Astrocyte (in vitro differentiated cells and primary cell): ENCODE data around the gene PCBP3. TPM values are rescaled to one million over a fixed set of nuclear protein-coding genes. Genes with fewer than 3 reads are reported as not detected.
"Not testable (repeated sequence)": the region's sequence is repeated elsewhere in the genome, so short reads cannot be mapped to it uniquely, and the experiment has no call there.

Experiments used
- DNase-seq: peaks from one replicate; pipeline ENCODE4 v3.0.0-alpha.2; 2010; ENCODE audit warnings: low read depth
- FAIRE-seq: peaks from 2 replicates; lab custom pipeline; 2011; peaks lifted over from hg19 to GRCh38; lab: Jason Lieb, UNC
- H2AFZ ChIP-seq: 2 replicates; pipeline ENCODE4 v1.6.0; 2012; ENCODE audit warnings: low read depth, low read length, inconsistent platforms
- H3K27ac ChIP-seq: 2 replicates; pipeline ENCODE4 v1.5.1; 2011; ENCODE audit warnings: low read depth, low read length, inconsistent platforms
- H3K27me3 ChIP-seq: 2 replicates; pipeline ENCODE4 v1.6.0; 2011; ENCODE audit warnings: low read length, inconsistent platforms; ENCODE audit not compliant: insufficient read depth
- H3K36me3 ChIP-seq: 2 replicates; pipeline ENCODE4 v1.5.1; 2011; ENCODE audit warnings: low read length, inconsistent platforms; ENCODE audit not compliant: insufficient read depth
- H3K4me1 ChIP-seq: 2 replicates; pipeline ENCODE4 v1.5.1; 2011; ENCODE audit warnings: low read length, inconsistent platforms; ENCODE audit not compliant: insufficient read depth
- H3K4me2 ChIP-seq: 2 replicates; pipeline ENCODE4 v1.6.0; 2012; ENCODE audit warnings: low read length, inconsistent platforms
- H3K4me3 ChIP-seq: 2 replicates; pipeline ENCODE4 v1.5.1; 2011; ENCODE audit warnings: low read depth, mild to moderate bottlenecking, low read length, inconsistent platforms; ENCODE audit not compliant: insufficient read depth
- H3K79me2 ChIP-seq: 2 replicates; pipeline ENCODE4 v1.6.0; 2012; ENCODE audit warnings: mild to moderate bottlenecking, low read length, inconsistent platforms; ENCODE audit not compliant: insufficient read depth
- H3K9ac ChIP-seq: 2 replicates; pipeline ENCODE4 v1.6.0; 2012; ENCODE audit warnings: mild to moderate bottlenecking, low read length, inconsistent platforms
- H3K9me3 ChIP-seq: 2 replicates; pipeline ENCODE4 v1.5.1; 2012; ENCODE audit warnings: low read depth, mild to moderate bottlenecking, low read length, inconsistent platforms; ENCODE audit not compliant: insufficient read depth
- H4K20me1 ChIP-seq: 2 replicates; pipeline ENCODE4 v1.6.0; 2012; ENCODE audit warnings: low read length, inconsistent platforms; ENCODE audit not compliant: insufficient read depth
- H3K27ac Mint-ChIP-seq: one replicate; pipeline ENCODE4 v1.8.0; 2021; ENCODE audit warnings: mild to moderate bottlenecking, mixed read lengths; ENCODE audit not compliant: unreplicated experiment
- H3K27me3 Mint-ChIP-seq: one replicate; pipeline ENCODE4 v1.8.0; 2021; ENCODE audit warnings: low read depth, mixed read lengths; ENCODE audit not compliant: unreplicated experiment
- H3K36me3 Mint-ChIP-seq: one replicate; pipeline ENCODE4 v1.8.0; 2021; ENCODE audit warnings: low read depth, mixed read lengths; ENCODE audit not compliant: unreplicated experiment
- H3K4me1 Mint-ChIP-seq: one replicate; pipeline ENCODE4 v1.8.0; 2021; ENCODE audit warnings: low read depth, mixed read lengths; ENCODE audit not compliant: unreplicated experiment
- H3K4me3 Mint-ChIP-seq: one replicate; pipeline ENCODE4 v1.8.0; 2021; ENCODE audit warnings: mild to moderate bottlenecking, moderate library complexity, mixed read lengths; ENCODE audit not compliant: unreplicated experiment
- H3K9me3 Mint-ChIP-seq: one replicate; pipeline ENCODE4 v1.8.0; 2021; ENCODE audit warnings: mild to moderate bottlenecking, mixed read lengths; ENCODE audit not compliant: unreplicated experiment
- EZH2 ChIP-seq: IDR thresholded peaks from 2 replicates; pipeline ENCODE4 v1.6.1; 2012; ENCODE audit warnings: mild to moderate bottlenecking, low read length, inconsistent platforms; ENCODE audit not compliant: insufficient read depth
- total RNA-seq: library from RNA; stranded (reverse); gene quantifications from 2 replicates; pipeline ENCODE4 v1.2.1, GENCODE V29; 2021
- TF ChIP-seq, protein P1 (sequence below): IDR thresholded peaks from 2 replicates; pipeline ENCODE4 v1.5.1; 2011; ENCODE audit warnings: low read depth, mild to moderate bottlenecking, inconsistent platforms, low read length, moderate library complexity; ENCODE audit not compliant: insufficient read depth

Gene PCBP3
- total RNA-seq, 1 donor from 2014 or later: 1.8 TPM

DNA sequence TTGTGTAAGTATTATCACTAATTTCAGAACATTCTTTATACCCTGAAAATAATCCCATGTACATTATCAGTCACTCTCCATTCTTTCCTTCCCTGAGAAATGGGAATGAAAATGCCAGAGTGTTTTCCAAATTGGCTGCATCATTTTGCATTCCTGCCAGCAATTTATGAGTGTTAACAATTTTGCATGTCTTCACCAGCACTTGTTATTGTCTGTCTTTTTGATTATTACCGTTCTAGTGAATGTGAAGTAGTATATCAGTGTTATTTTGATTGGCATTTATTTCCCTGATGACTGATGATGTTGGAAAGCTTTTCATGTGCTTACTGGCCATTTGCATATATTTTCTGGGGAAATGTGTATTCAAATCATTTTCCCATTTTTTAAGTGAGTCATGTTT is 71.9 kb downstream of the PCBP3 start:
- no peak overlapping the region for H3K4me2 ChIP-seq
- H3K27ac ChIP-seq: no peak overlapping the region
- no peaks in the 10 kb centered on the region for H4K20me1 ChIP-seq
- no peak overlapping the region for H2AFZ ChIP-seq
- H3K36me3 ChIP-seq: no peaks in the 10 kb centered on the region
- DNase-seq (no peak), FAIRE-seq (no peak)
- no peaks in the 10 kb centered on the region for H3K27me3 ChIP-seq
- no peak overlapping the region for H3K4me3 ChIP-seq
- peaks cover 5% of the 10 kb centered on the region for H3K27me3 Mint-ChIP-seq
- no peak for TF ChIP-seq EZH2
- TF ChIP-seq, protein P1, sequence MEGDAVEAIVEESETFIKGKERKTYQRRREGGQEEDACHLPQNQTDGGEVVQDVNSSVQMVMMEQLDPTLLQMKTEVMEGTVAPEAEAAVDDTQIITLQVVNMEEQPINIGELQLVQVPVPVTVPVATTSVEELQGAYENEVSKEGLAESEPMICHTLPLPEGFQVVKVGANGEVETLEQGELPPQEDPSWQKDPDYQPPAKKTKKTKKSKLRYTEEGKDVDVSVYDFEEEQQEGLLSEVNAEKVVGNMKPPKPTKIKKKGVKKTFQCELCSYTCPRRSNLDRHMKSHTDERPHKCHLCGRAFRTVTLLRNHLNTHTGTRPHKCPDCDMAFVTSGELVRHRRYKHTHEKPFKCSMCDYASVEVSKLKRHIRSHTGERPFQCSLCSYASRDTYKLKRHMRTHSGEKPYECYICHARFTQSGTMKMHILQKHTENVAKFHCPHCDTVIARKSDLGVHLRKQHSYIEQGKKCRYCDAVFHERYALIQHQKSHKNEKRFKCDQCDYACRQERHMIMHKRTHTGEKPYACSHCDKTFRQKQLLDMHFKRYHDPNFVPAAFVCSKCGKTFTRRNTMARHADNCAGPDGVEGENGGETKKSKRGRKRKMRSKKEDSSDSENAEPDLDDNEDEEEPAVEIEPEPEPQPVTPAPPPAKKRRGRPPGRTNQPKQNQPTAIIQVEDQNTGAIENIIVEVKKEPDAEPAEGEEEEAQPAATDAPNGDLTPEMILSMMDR: no peak
- no peak overlapping the region for H3K9ac ChIP-seq
- H3K36me3 Mint-ChIP-seq: no peaks in the 10 kb centered on the region
- no peak overlapping the region for H3K27ac Mint-ChIP-seq
- no peaks in the 10 kb centered on the region for H3K4me1 Mint-ChIP-seq
- no peaks in the 10 kb centered on the region for H3K79me2 ChIP-seq
- no peak overlapping the region for H3K4me3 Mint-ChIP-seq
- H3K9me3 ChIP-seq: no peaks in the 10 kb centered on the region
- H3K9me3 Mint-ChIP-seq: peaks cover 5% of the 10 kb centered on the region
- H3K4me1 ChIP-seq: no peaks in the 10 kb centered on the region

DNA sequence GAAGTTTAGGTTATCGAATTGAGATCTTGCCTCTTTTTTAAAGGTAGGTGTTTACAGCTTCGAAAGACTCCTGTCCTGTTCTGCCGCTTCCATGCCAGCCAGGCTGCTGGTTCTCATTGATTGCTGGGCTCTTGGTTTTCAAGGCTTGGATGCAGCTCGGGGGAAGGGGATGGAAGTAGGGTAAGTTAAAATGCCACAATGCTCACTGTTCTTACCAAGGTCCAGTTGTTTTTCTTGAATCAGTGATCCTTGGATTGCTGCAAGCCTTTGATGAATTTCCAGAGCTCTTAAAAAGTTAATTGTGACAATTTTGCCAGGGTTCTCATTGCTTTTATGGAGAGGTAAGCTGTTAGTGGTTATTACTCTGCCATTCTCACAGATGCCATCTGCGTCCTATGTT is 74.9 kb downstream of the PCBP3 start:
- Histone ChIP-seq H3K9me3 (no peaks in the 10 kb centered on the region), H3K4me1 (peaks cover 4% of the 10 kb centered on the region), H3K27me3 (no peaks in the 10 kb centered on the region), H4K20me1 (no peaks in the 10 kb centered on the region), H3K27ac (no peak overlapping the region), H3K36me3 (no peaks in the 10 kb centered on the region), H3K4me2 (no peak overlapping the region), H3K9ac (no peak overlapping the region), H3K79me2 (no peaks in the 10 kb centered on the region), H3K4me3 (no peak overlapping the region), H2AFZ (no peak overlapping the region)
- no peaks in the 10 kb centered on the region for H3K36me3 Mint-ChIP-seq
- no peak overlapping the region for H3K27ac Mint-ChIP-seq
- H3K4me1 Mint-ChIP-seq: no peaks in the 10 kb centered on the region
- TF ChIP-seq, protein P1: no peak
- no peak for TF ChIP-seq EZH2
- H3K4me3 Mint-ChIP-seq: no peak overlapping the region
- no peak for FAIRE-seq
- H3K9me3 Mint-ChIP-seq: peaks cover 5% of the 10 kb centered on the region
- DNase-seq: no peak
- peaks cover 5% of the 10 kb centered on the region for H3K27me3 Mint-ChIP-seq

DNA sequence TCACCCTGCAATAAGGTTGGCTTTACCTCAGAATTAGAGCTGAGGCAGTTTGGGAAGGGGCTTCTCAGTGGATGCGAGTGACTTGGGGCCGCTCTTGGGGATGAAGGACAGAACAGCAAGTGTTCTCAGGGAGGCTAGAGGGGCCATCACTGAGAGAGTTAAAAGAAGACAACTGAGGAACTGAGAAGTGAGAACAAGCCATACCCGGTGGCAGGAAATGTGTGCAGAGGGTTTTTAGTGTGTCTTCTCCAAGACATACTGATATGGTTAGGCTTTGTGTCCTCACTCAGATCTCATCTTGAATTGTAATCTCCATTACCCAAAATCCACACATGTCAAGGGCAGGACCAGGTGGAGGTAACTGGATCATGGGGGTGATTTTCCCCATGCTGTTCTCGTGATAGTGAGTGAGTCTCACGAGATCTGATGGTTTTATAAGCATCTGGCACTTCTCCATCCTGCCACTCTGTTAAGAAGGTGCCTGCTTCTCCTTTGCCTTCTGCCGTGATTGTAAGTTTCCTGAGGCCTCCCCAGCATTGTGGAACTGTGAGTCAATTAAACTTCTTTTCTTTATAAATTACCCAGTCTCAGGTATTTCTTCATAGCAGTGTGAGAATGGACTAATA is 75.8 kb downstream of the PCBP3 start:
- no peak overlapping the region for H3K4me2 ChIP-seq
- no peaks in the 10 kb centered on the region for H3K36me3 ChIP-seq
- H2AFZ ChIP-seq: no peak overlapping the region
- no peak for FAIRE-seq
- no peak for TF ChIP-seq EZH2
- TF ChIP-seq, protein P1: no peak
- H3K27ac ChIP-seq: no peak overlapping the region
- no peaks in the 10 kb centered on the region for H3K79me2 ChIP-seq
- Mint-ChIP-seq H3K4me3 (no peak overlapping the region), H3K9me3 (no peaks in the 10 kb centered on the region), H3K36me3 (no peaks in the 10 kb centered on the region), H3K27me3 (peaks cover under 1% of the 10 kb centered on the region), H3K27ac (no peak overlapping the region), H3K4me1 (no peaks in the 10 kb centered on the region)
- no peak overlapping the region for H3K9ac ChIP-seq
- H3K4me1 ChIP-seq: peaks cover 4% of the 10 kb centered on the region
- H3K27me3 ChIP-seq: no peaks in the 10 kb centered on the region
- H4K20me1 ChIP-seq: no peaks in the 10 kb centered on the region
- H3K4me3 ChIP-seq: no peak overlapping the region
- DNase-seq: no peak
- no peaks in the 10 kb centered on the region for H3K9me3 ChIP-seq

DNA sequence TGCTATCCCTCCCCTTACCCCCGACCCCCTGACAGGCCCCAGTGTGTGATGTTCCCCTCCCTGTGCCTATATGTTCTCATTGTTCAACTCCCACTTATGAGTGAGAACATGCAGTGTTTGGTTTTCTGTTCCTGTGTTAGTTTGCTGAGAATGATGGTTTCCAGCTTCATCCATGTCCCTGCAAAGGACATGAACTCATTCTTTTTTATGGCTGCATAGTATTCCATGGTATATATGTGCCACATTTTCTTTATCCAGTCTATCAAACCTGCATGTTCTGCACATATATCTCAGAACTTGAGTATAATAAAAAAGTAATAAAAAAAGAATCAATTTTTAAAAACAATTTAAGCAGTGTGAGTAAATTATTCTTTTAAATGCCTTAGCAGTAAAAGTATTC is 76.7 kb downstream of the PCBP3 start:
- H3K4me1 ChIP-seq, H3K9ac ChIP-seq, H4K20me1 ChIP-seq, H3K27ac Mint-ChIP-seq, H3K9me3 Mint-ChIP-seq, H3K79me2 ChIP-seq, H3K27me3 ChIP-seq, FAIRE-seq, H3K4me2 ChIP-seq, H3K4me3 Mint-ChIP-seq, H3K27ac ChIP-seq, H3K27me3 Mint-ChIP-seq, H3K36me3 ChIP-seq, H3K4me1 Mint-ChIP-seq, H3K36me3 Mint-ChIP-seq, H2AFZ ChIP-seq, H3K9me3 ChIP-seq, DNase-seq, H3K4me3 ChIP-seq: not testable (repeated sequence)
